Measurements from ENCODE around the gene DAPK3.
A peak's percentile ranks its signal among the peaks of the same experiment; 100 is the strongest.
"Not testable (repeated sequence)": the region's sequence is repeated elsewhere in the genome, so short reads cannot be mapped to it uniquely, and the experiment has no call there.

Gene DAPK3

DNA sequence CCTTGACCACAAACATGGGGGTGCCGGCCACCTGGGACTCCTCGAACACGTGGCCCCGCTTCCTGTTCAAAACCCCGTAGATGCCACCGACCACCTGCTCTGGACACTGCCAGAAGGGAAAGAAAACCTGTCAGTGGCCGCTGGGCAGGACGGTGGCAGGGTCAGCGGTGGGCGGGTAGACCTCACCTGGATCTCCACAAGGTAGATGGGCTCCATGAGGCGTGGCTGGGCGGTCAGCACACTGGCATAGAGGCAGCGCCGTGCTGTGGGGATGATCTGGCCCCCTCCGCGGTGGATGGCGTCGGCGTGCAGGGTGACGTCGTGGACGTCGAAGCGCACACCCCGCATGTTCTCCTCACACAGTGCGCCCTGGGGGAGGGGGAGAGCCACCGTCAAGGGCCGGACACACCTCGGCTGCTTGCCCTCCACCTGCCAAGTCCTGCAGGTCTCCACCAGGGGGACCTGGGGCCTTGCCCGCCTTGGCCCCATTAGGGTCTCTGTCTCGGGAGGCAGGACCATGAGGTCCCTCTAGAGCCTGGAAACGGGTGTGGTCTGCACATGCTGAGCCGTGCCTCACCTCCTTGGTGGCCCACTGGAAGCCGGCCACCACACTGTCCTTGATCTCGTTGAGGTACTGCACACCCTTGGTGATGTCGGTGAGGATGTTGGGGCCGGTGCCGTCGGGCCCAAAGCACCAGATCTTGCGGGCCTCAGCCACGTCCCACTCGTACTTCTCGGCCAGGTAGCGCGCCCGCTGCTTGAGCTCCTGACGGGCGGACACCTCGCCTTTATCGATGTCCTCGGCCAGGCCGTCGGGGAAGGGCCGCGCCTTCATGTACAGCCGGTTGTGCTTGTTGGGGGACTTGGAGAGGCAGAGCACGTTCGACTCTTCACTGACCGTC lies 6.6 kb upstream of the DAPK3 start:
- DNase-seq = no peak

DNA sequence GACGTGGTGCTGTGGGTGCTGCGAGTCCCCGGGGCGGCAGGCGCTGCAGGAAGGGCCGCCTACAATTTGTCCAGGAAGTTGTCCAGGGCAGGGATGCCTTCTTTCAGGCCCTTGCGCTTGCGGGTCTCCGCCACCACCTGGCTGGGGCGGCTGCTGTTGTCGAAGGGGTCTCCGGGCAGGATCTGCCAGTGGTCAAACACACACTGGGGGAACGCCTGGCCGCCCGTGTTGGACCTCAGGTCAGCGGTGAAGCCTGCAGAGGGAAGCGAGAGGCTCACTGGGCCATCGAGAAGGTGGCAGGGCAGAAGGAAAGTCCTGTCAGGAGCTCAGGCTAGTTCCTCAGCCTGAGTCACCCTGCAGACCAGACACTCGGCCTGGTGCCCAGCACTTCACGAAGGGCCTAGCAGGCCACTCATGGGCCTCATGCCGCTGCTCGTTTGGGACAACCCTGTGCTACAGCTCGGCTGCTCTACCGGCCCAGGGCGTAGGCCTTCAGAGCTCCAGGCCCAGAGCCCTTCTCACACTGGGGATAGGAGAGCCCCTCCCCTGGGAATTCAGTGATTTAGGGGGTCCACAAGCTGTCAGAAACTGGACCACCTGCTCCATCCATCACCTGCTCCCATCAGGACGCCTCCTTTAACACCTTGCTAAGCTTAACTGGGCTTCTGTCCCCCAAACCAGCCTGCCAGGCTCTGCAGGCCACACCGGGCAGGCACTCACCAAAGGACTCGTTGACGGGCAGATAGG lies 5.8 kb upstream of the DAPK3 start:
- DNase-seq = no peak

DNA sequence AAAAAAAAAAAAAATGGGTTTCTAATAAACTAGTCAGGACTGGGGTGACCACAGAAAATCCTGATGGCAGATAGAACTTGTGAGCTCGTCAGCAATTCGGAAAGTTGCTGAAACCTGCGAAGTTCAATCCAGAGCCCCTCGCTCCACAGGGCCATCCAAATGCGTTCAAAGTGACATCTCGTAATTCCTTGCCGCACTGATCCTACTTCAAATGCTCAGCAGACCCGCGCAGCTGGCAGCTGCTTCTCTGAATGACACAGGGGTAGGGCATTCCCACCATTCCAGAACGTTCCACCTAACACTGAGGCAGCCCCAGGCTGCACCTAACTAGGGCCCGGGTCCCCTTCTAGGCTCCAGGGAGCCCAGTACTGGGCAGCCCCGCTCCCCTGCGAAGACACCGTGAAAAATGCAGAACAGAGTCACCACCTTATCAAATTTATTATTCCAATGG lies 4.8 kb upstream of the DAPK3 start:
- DNase-seq = no peak

DNA sequence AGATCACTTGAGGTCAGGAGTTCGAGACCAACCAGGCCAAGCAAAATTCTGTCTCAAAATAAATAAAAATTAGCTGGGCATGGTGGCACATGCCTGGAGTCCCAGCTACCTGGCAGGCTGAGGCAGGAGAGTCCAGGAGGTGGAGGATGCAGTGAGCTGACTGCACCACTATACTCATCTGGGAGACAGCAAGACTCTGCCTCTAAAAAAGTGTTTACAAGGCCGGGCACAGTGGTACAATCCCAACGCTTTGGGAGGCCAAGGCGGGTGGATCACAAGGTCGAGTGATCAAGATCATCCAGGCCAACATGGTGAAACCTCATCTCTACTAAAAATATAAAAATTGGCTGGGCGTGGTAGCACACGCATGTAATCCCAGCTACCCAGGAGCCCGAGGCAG lies 4.2 kb upstream of the DAPK3 start:
- no peak for DNase-seq

DNA sequence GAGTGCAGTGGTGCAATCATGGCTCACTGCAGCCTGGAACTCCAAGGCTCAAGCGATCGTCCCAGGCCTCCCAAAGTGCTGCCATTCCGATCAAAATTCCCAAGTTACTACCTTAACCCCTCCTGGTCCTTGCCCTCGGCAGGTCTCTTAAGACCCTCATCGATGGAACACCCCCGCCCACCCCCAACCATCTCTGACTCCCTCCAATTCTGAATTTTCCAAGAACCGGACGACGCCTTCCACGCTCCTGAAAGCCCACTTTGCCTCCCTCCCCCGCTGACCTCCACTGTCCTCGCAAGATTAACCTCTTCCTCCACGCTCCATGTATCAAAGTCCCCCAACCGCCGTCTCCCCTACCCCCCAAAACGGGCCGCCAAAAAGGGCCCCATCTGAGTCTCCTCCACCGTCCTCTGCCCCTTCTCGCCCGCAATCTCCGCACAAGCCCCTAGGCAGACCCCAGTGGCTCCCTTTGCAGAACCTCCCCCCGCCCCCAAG lies 539 bp downstream of the DAPK3 start:
- DNase-seq = no peak

DNA sequence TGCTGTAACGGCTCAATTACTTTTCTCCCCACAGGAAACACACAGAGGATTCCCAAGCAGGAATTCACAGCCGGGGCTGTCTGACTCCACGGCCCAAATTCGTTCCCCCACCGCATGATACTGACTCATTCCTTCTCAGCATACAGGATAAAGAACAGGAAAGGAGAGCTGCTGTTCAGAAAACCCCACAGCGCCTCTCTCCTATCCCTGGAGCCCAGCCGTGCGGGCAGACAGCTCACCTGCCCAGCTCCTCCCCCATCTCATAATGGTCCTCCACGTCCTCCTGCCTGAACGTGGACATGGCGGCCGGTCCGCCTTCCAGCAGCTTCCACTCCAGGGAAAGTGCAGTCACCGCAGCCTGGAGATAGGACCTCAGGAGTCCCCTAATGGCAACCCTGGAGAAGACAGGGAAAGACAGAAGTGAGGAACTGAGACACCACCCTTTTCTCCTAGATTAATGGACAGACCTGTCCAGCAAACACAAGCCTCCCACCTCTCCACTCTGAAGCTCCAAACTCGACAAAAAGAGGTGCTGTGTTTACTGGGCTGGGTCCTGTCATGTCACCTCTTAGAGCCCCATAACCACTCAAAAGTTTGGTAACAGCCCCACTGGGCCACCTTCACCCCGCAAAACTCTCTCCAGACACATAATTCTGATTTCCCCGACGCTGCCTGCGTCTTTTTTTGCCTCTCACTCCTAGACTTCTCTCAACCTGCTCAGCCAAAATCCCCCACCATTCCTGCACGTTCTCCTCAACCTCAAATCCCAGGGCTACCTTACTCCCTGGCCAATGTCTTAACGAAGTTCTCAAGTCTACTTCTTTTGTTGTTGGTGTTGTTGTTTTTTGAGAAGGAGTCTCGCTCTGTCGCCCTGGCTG lies 1.2 kb downstream of the DAPK3 start:
- DNase-seq = peak; percentile 95

DNA sequence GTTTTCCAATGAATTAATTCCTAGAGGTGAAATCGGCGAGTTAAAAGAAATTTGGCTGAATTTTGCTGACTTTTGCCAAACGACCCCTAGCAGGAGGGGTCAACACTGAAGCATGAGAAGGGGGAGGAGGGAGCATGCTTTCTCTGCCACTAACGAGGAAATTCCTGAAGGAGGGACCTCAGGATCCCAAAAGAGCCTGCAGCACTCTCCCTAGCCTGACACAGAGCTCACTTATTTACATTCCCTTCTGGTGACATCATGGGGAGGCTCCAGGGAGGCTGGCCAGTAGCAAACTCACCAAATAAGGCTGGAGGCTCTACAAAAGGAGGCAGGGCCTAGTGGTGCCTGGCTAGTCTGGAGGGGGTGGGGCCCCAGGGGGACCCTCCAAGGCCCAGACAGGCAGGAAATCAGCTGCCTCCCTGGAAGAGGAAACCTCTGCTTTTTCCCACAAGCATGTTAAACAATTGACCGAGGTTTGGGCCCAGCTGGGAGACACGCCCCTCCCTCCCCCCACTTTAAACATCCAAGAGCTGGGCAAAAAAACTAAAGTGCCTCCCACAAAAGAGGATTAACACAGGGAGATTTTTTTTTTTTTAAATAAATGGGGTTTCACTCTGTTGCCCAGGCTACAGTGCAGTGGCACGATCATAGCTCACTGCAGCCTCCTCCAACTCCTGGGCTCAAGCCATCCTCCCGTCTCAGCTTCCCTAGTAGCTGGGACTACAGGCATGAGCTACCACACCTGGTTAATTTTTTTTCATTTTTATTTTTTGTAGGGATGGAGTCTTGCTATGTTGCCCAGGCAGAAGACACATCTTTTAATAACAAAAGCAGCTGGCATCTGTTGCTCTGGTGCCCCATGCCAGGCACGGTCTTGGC lies 2.1 kb downstream of the DAPK3 start:
- DNase-seq = peak; percentile 99

DNA sequence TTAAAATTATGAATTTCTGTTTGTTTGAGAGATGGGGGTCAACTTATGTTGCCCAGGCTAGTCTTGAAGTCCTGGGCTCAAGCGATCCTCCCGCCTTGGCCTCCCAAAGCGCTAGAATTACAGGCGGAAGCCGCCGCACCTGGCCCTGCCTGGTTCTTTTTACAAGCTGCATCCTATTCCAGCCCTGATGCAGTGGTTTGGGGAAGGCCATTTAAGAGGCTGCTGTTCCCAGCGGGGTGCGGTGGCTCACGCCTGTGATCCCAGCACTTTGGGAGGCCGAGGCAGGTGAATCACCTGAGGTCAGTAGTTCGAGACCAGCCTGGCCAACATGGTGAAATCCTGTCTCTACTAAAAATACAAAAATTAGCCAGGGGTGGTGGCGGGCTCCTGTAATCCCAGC lies 2.9 kb downstream of the DAPK3 start:
- not testable (repeated sequence) for DNase-seq

DNA sequence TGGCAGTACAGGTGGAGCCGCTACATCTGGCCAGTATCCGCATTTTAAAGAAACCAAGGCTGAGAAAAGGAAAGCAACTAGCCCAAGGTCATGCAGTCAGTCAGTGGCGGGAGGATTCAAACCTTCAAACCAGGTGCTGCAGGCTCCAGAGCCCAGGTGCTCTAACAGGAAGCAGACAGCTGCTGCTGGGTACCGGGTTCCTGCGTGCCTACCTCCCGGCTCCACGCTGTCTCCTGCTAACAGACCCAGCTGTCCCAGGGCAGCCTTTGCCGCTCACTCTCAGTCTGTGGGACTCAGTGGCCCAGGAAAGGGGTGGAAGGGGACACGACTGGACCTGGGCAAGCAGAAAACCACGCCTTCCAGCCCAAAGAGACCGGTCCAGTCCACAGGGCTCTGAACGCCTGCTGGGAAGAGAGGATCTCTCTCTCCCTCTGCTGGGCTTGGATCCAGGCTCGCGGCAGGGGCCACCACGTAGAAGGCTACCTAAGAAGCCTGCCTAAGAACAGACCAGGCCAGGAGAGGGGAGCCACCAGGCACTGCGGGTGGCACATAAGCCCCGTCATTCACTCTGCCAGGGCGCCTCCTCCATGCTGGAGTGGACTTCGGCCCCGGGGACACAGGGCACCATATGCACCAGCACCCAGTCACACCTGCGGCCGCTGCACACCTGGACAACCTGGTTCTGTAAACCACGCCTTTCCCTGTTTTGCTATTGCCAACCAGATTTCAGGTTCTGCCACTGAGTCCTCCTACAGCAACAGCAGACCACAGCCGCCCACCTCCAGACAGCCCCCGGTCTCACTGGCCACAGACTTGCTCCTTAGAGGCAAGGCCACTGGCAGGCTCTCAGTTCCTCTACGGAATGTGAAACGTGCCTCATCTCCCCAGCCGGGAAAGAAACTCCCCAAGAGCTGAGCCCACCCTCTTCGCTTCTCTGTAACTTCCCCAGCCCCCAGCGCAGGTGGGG lies 4.6 kb downstream of the DAPK3 start:
- DNase-seq = no peak

DNA sequence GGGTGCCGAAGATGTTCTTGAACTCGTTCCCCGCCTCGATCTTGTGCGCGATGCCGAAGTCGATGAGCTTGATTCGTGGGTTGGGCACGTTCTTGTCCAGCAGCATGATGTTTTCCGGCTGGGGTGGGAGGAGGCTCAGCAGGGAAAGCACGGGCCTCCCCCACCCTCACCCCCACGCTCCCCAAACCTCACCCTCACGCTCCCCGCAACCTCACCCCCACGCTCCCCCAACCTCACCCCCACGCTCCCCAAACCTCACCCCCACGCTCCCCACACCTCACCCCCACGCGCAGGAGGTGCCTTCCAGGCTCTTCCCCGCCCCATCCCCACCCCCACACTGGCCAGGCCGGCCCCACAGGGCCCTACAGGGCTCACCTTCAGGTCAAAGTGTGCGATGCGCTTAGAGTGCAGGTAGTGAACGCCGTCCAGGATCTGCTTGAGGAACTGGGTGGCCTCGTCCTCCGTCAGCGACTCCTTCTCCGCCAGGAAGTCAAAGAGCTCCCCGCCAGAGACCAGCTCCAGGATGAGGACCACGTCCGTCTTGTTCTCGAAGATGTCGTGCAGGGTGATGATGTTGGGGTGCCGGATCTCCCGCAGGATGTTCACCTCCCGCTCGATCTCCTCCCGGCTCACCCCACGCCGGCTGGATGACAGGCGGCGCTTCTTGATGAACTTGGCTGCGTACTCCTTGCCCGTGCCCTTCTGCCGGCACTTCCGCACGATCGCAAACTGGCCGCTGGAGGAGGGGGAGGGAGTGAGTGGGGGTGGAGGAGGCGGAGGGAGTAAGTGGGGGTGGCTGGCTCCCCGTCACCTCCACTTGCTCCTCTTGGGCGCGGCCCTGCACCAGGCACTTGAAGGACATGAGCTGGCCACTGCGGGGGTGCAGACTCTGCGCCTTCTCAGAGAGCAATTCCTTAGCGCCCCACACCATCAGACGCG lies 6.4 kb downstream of the DAPK3 start:
- no peak for DNase-seq

DNA sequence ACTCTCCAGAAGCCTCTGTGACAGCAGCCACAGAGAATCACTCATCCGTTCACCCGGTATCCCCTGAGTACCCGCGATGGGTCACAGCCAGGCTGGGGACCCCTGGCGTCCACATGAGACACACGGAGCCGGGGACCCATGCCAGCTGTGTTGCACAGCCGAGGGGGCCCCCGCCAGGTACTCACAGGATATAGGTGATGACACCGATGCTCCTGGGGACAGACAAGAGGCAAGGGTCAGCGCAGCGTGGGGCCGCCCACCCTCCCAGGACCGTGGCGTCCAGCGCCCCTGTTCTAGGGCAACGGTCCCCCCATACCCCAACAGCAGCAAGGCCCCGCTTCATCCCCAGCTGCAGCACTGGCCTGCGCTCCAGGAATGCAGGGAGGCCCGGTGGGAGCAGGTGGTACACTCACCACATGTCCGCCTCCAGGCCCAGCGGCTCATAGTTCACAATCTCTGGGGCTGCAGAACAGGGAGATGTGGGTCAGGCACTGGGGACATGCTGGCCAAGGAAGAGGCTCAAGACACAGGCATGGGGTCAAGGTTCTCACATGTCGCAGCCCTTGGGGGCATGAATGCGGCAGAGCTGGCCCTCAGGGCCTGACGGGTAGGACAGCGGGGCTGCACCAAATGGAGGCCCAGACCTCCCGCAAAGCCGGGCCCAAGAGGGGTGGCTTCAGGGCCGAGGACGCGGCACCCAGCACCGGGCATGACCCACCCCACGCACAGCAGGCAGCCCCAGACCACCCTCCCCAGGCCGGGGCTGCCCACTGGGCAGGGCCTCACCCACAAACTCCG lies 7.2 kb downstream of the DAPK3 start:
- DNase-seq = no peak

DNA sequence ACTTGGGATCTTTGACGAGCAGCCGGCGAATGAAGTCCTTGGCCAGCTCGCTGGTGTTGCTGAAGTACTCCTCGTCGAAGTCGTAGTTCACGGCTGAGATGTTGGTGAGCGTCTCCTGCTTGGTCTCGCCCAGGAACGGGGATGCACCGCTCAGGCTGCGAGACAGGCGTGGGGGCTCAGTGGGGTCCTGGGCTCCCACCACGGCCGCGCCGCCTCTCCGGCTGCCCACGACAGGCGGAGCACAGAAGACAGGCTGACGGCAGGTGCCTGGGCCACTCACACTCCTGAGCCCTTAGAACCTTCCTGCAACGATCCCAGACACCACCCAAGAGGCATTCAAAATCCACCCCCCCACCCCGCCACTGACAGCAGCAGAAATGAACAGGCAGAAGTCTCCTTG lies 9.9 kb downstream of the DAPK3 start:
- DNase-seq = no peak

DNA sequence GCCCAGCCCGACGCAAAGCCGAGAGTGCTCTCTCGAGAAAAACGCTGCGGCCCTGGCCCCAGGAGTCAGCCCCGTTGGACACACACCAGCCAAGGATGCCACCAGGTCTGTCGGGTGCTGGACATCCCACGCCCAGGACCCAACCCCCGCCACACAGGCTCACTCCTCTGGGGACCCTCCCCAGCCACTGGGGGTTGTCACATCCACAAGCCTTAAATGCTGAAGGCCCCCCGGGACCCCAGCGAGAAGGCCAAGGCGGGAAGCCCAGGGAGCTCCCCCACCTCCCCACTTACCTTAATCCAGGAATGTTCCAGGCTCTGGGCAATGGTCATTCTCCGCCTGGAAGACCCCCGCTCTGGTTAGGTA lies 11.2 kb downstream of the DAPK3 start:
- DNase-seq = no peak

DNA sequence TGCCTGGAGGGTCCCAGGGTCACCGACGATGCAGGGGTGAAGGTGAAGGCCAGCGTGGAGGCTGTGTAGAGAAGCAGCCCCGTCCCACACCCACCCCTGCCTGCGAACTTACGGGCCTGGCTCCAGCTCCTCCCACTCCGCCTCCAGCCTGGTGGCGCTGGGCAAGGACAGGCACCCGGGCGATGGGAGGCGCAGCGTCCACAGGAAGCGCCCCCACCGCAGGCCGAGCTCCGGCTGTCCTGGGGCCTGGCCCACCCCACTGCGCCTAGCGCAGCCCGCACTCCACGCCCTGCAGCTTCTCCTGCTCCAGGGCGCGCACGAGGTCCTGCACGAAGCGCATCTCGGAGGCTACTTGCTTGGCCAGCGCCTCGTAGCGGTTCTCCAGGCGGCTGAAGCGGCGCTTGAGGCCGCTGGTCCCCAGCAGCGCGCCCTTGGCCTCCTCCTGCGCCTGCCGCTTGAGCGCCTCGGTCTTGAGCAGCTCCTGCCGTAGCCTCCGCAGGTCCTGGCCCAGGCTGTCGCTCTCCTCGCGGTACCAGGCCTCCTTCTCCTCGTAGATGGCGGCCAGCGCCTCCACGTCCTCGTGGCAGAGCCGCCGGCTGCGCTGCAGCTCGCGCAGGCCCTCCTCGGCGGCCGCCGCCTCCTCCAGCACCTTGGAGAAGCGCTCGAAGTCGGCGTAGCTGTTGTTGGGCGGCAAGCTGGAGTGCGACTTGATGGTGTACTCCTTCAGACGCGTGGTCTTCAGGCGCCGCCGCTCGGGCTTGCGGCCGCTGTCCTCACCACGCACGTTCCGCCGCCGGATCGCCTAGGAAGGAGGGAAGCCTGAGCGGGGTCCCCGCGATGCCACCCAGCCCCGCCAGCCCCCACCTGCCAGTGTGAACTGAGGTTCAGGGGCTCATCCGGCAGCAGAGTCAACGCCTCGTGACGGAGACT lies 11.8 kb downstream of the DAPK3 start:
- no peak for DNase-seq

DNA sequence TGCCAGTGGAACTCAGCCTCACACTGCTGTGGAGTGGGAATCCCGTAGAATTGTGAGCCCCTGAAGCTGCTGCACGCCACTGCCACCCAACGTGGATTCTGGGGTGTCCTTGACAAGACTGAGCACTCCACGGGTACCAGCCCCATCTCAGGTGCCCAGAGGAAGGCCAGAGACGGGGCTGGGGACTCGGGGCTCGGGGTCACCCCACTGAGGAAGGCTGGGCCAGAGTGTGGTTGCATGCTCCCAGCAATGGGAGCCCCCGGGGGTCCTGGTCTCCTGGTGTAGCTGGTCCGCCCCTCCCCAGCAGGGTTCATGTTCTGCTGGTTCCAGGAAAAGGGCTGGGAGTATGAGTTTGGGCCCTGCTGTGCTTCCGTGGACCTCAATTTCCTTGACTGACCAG lies 15.2 kb downstream of the DAPK3 start:
- DNase-seq = no peak

DNA sequence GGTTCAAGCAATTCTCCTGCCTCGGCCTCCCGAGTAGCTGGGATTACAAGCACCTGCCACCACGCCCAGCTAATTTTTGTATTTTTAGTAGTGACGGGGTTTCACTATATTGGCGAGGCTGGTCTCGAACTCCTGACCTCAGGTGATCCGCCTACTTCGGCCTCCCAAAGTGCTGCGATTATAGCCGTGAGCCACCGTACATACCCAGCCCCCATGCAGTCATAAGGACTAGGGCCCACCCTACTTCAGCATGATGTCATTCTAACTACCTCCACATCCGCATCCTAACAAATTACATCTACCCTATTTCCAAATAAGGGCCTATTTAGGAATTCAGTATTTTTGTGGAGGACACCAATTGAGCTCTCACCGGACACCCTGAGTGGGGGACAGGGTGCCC lies 15.6 kb downstream of the DAPK3 start:
- DNase-seq = not testable (repeated sequence)

DNA sequence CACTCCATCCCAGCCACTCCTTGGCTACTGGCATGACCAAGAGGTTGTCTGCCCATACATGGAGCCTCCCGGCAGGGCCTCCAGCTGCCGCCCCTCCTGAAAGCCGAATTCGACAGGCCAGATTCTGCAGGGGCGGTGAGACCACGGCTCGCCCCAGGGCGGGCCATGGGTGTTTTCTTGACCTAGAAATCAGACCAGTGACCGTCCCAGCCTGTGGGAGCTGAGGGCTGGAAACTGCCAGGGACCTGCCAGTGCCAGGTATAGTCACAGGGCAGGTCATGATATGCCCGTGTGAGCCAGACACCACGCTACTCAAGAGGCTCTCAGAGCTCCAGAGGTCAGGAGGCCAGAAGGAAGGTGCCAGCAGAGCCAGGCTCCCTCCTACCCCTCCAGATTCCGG lies 16.8 kb downstream of the DAPK3 start:
- no peak for DNase-seq
